SK-N-SH (cell line): ENCODE measurements around the gene TMEM232. TPM values are rescaled to one million over a fixed set of nuclear protein-coding genes. Genes with fewer than 3 reads are reported as not detected.

ENCODE experiments used
- CTCF ChIA-PET: fragments of 300-600, 350-600 bp; formaldehyde crosslinking; extraction: SDS; loops from one replicate; lab custom pipeline; 2021; lab: Yijun Ruan, JAX
- POLR2A ChIA-PET: fragments of 350-600 bp; sonication (Branson Sonifier 250); formaldehyde crosslinking; extraction: SDS; loops from one replicate; lab custom pipeline; 2020; ENCODE audit warnings: antibody characterized with exemption, inconsistent platforms; lab: Yijun Ruan, JAX
- DNase-seq: peaks from one replicate; pipeline ENCODE4 v3.0.0; 2012
- H2AFZ ChIP-seq: fragments of 200-600 bp; sonication (generic); 2 replicates; pipeline ENCODE4 v1.8.1; 2016; ENCODE audit warnings: antibody characterized with exemption, mild to moderate bottlenecking, low read depth
- H3F3A ChIP-seq: fragments of 200-600 bp; sonication (generic); replicated peaks from 2 replicates; pipeline ENCODE3; 2016; ENCODE audit warnings: antibody characterized with exemption, mild to moderate bottlenecking; ENCODE audit not compliant: insufficient read depth
- H3K27ac ChIP-seq, 2 experiments: fragments of 200-500 bp in 1 of 2; fragments of 200-600 bp in 1 of 2; sonication (Bioruptor generic) in 1 of 2; sonication (generic), shearing (Covaris generic) in 1 of 2; 2 replicates each; pipeline versions ENCODE4 v1.5.1 to v1.6.1; 2014 to 2016; ENCODE audit warnings: low read depth in 2 of 2, inconsistent platforms in 1 of 2, low read length in 1 of 2, mild to moderate bottlenecking in 1 of 2, mixed read lengths in 1 of 2
- H3K27me3 ChIP-seq: fragments of 200-600 bp; sonication (generic), shearing (Covaris generic); 2 replicates; pipeline ENCODE4 v1.6.1; 2016; ENCODE audit warnings: mixed run types; ENCODE audit not compliant: insufficient read depth
- H3K36me3 ChIP-seq, 2 experiments: fragments of 200-500 bp in 1 of 2; fragments of 200-600 bp in 1 of 2; sonication (Bioruptor generic) in 1 of 2; sonication (generic) in 1 of 2; replicated peaks in 1 of 2; 2 replicates each; pipeline versions ENCODE3 to v1.5.1; 2014 to 2016; ENCODE audit warnings: low read length in 1 of 2, mild to moderate bottlenecking in 1 of 2; ENCODE audit not compliant: insufficient read depth in 2 of 2, control insufficient read depth in 1 of 2
- H3K4me1 ChIP-seq, 2 experiments: fragments of 200-500 bp in 1 of 2; fragments of 200-600 bp in 1 of 2; sonication (Bioruptor generic) in 1 of 2; sonication (generic), shearing (Covaris generic) in 1 of 2; 2 replicates each; pipeline versions ENCODE4 v1.5.1 to v1.6.1; 2014 to 2016; ENCODE audit warnings: low read depth in 1 of 2, low read length in 1 of 2, mixed run types in 1 of 2; ENCODE audit not compliant: insufficient read depth in 2 of 2, control insufficient read depth in 1 of 2
- H3K4me2 ChIP-seq: fragments of 200-600 bp; sonication (generic), shearing (Covaris generic); 2 replicates; pipeline ENCODE4 v1.6.1; 2017; ENCODE audit warnings: mixed run types
- H3K4me3 ChIP-seq, 2 experiments: fragments of 200-500 bp in 1 of 2; fragments of 200-600 bp in 1 of 2; sonication (Bioruptor generic) in 1 of 2; sonication (generic), shearing (Covaris generic) in 1 of 2; 2 replicates each; pipeline versions ENCODE4 v1.5.1 to v1.8.1; 2014 to 2016; ENCODE audit warnings: low read depth in 2 of 2, inconsistent platforms in 1 of 2, low read length in 1 of 2, mild to moderate bottlenecking in 1 of 2, mixed read lengths in 1 of 2, moderate library complexity in 1 of 2
- H3K79me2 ChIP-seq: fragments of 200-600 bp; sonication (generic); 2 replicates; pipeline ENCODE4 v1.8.1; 2017; ENCODE audit warnings: mild to moderate bottlenecking; ENCODE audit not compliant: insufficient read depth
- H3K9ac ChIP-seq: fragments of 200-600 bp; sonication (generic); 2 replicates; pipeline ENCODE4 v1.6.1; 2017; ENCODE audit warnings: mixed run types
- H3K9me2 ChIP-seq: fragments of 200-600 bp; sonication (generic); 2 replicates; pipeline ENCODE4 v1.6.1; 2017; ENCODE audit warnings: mixed run types
- H3K9me3 ChIP-seq: fragments of 200-600 bp; sonication (generic); 2 replicates; pipeline ENCODE4 v1.6.1; 2017; ENCODE audit warnings: mixed run types, mild to moderate bottlenecking, moderate library complexity
- H4K20me1 ChIP-seq: fragments of 200-600 bp; sonication (generic); 2 replicates; pipeline ENCODE4 v1.6.1; 2017; ENCODE audit warnings: mild to moderate bottlenecking, mixed run types; ENCODE audit not compliant: insufficient read depth
- EZH2phosphoT487 ChIP-seq: fragments of 200-600 bp; sonication (generic); IDR thresholded peaks from 2 replicates; pipeline ENCODE4 v1.6.1; 2017; ENCODE audit warnings: low read depth, mixed run types, mild to moderate bottlenecking, antibody characterized with exemption, moderate library complexity, borderline replicate concordance
- FOXJ3 ChIP-seq: sonication (generic); formaldehyde crosslinking; IDR thresholded peaks from 2 replicates; pipeline ENCODE4 v1.5.1; 2020; ENCODE audit warnings: mild to moderate bottlenecking, missing genetic modification reagents
- FOXM1 ChIP-seq: IDR thresholded peaks from 2 replicates; pipeline ENCODE4 v1.4.0; 2012; ENCODE audit warnings: low read depth, mild to moderate bottlenecking
- NRF1 ChIP-seq: IDR thresholded peaks from 2 replicates; pipeline ENCODE4 v1.6.1; 2012; ENCODE audit warnings: low read depth, mild to moderate bottlenecking, low read length
- RCOR1 ChIP-seq: fragments of 150-350 bp; IDR thresholded peaks from 2 replicates; pipeline ENCODE4 v1.6.1; 2017; ENCODE audit warnings: antibody characterized with exemption, low read length
- RFX5 ChIP-seq: IDR thresholded peaks from 2 replicates; pipeline ENCODE4 v1.6.1; 2012; ENCODE audit warnings: mild to moderate bottlenecking, improper control_type of control experiment, low read length
- RXRA ChIP-seq: IDR thresholded peaks from 2 replicates; pipeline ENCODE4 v1.4.0; 2012; ENCODE audit warnings: low read depth, mild to moderate bottlenecking, borderline replicate concordance
- SMC3 ChIP-seq: IDR thresholded peaks from 2 replicates; pipeline ENCODE4 v1.6.1; 2012; ENCODE audit warnings: low read depth, low read length, improper control_type of control experiment
- TAF1 ChIP-seq: IDR thresholded peaks from 2 replicates; pipeline ENCODE4 v1.6.1; 2012; ENCODE audit warnings: low read depth, mild to moderate bottlenecking, low read length, moderate library complexity, borderline replicate concordance
- TEAD4 ChIP-seq: IDR thresholded peaks from 2 replicates; pipeline ENCODE4 v1.4.0; 2012; ENCODE audit warnings: mild to moderate bottlenecking, borderline replicate concordance; ENCODE audit not compliant: insufficient read depth
- WGBS: methylation state at CpG from one replicate; pipeline ENCODE4 v1.1.6; 2017; ENCODE audit warnings: low lambda C conversion rate; 5-methylcytosine and 5-hydroxymethylcytosine counted together
- polyA plus RNA-seq, 3 experiments: library from polyadenylated mRNA; depleted of rRNA; stranded (reverse); fragments of >200 nt; gene quantifications; 2 replicates each; pipeline ENCODE4 v1.2.3, GENCODE V29; 2012
- TF ChIP-seq, protein P1 (sequence below): IDR thresholded peaks from 2 replicates; pipeline ENCODE4 v1.6.1; 2012; ENCODE audit warnings: mild to moderate bottlenecking, low read depth, low read length, moderate library complexity
- TF ChIP-seq, protein P2 (sequence below): IDR thresholded peaks from 2 replicates; pipeline ENCODE4 v1.4.0; 2012; ENCODE audit warnings: low read depth, borderline replicate concordance
- TF ChIP-seq, protein P3 (sequence below): IDR thresholded peaks from 2 replicates; pipeline ENCODE4; 2012
- TF ChIP-seq, protein P4 (sequence below): fragments of 150-350 bp; IDR thresholded peaks from 2 replicates; pipeline ENCODE4 v1.6.1; 2016; ENCODE audit warnings: mild to moderate bottlenecking, low read depth, low read length
- TF ChIP-seq, protein P5 (sequence below): fragments of 150-350 bp; IDR thresholded peaks from 2 replicates; pipeline ENCODE4 v1.6.1; 2017; ENCODE audit warnings: antibody characterized with exemption, low read length, low read depth, borderline replicate concordance
- TF ChIP-seq, protein P6 (sequence below): IDR thresholded peaks from 2 replicates; pipeline ENCODE4 v1.4.0; 2012; ENCODE audit warnings: low read depth, borderline replicate concordance
- TF ChIP-seq, protein P7 (sequence below): fragments of 200-600 bp; sonication (generic); IDR thresholded peaks from 2 replicates; pipeline ENCODE4 v1.6.1; 2017; ENCODE audit warnings: antibody characterized with exemption, mild to moderate bottlenecking, moderate library complexity

TMEM232 gene
- polyA plus RNA-seq, 1 of the 3 experiments (the other 2 are of a cell fraction): 0.66 TPM

DNA sequence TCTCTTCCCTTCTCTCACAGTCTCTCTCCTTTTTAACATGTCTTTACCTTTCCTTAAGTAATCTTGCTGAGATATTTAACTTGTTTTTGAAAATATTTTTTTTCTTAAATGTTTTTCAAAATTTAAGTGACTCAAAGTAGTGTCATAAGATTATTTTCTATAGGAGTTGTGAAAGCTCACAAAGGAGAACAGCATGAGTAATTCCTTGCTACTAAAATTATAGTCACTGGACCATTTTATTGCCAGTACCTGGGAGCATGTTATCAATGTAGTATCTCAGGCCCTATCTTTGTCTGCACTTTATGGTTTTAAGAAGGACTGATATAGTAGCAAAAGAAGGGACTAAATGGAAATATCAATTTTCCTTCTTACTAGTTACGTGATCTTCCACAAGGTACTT lies 181.9 kb downstream of the TMEM232 start (continued):
- TF ChIP-seq, protein P1, sequence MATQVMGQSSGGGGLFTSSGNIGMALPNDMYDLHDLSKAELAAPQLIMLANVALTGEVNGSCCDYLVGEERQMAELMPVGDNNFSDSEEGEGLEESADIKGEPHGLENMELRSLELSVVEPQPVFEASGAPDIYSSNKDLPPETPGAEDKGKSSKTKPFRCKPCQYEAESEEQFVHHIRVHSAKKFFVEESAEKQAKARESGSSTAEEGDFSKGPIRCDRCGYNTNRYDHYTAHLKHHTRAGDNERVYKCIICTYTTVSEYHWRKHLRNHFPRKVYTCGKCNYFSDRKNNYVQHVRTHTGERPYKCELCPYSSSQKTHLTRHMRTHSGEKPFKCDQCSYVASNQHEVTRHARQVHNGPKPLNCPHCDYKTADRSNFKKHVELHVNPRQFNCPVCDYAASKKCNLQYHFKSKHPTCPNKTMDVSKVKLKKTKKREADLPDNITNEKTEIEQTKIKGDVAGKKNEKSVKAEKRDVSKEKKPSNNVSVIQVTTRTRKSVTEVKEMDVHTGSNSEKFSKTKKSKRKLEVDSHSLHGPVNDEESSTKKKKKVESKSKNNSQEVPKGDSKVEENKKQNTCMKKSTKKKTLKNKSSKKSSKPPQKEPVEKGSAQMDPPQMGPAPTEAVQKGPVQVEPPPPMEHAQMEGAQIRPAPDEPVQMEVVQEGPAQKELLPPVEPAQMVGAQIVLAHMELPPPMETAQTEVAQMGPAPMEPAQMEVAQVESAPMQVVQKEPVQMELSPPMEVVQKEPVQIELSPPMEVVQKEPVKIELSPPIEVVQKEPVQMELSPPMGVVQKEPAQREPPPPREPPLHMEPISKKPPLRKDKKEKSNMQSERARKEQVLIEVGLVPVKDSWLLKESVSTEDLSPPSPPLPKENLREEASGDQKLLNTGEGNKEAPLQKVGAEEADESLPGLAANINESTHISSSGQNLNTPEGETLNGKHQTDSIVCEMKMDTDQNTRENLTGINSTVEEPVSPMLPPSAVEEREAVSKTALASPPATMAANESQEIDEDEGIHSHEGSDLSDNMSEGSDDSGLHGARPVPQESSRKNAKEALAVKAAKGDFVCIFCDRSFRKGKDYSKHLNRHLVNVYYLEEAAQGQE: no peak
- TF ChIP-seq, protein P2, sequence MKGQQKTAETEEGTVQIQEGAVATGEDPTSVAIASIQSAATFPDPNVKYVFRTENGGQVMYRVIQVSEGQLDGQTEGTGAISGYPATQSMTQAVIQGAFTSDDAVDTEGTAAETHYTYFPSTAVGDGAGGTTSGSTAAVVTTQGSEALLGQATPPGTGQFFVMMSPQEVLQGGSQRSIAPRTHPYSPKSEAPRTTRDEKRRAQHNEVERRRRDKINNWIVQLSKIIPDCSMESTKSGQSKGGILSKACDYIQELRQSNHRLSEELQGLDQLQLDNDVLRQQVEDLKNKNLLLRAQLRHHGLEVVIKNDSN: no peak
- TF ChIP-seq, protein P3, sequence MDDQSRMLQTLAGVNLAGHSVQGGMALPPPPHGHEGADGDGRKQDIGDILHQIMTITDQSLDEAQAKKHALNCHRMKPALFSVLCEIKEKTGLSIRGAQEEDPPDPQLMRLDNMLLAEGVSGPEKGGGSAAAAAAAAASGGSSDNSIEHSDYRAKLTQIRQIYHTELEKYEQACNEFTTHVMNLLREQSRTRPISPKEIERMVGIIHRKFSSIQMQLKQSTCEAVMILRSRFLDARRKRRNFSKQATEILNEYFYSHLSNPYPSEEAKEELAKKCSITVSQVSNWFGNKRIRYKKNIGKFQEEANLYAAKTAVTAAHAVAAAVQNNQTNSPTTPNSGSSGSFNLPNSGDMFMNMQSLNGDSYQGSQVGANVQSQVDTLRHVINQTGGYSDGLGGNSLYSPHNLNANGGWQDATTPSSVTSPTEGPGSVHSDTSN: no peak
- TF ChIP-seq, protein P4, sequence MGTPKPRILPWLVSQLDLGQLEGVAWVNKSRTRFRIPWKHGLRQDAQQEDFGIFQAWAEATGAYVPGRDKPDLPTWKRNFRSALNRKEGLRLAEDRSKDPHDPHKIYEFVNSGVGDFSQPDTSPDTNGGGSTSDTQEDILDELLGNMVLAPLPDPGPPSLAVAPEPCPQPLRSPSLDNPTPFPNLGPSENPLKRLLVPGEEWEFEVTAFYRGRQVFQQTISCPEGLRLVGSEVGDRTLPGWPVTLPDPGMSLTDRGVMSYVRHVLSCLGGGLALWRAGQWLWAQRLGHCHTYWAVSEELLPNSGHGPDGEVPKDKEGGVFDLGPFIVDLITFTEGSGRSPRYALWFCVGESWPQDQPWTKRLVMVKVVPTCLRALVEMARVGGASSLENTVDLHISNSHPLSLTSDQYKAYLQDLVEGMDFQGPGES: no peak
- TF ChIP-seq RFX5 (no peak), FOXM1 (no peak), RXRA (no peak), RCOR1 (no peak), FOXJ3 (CRISPR knock-in tag) (no peak)

DNA sequence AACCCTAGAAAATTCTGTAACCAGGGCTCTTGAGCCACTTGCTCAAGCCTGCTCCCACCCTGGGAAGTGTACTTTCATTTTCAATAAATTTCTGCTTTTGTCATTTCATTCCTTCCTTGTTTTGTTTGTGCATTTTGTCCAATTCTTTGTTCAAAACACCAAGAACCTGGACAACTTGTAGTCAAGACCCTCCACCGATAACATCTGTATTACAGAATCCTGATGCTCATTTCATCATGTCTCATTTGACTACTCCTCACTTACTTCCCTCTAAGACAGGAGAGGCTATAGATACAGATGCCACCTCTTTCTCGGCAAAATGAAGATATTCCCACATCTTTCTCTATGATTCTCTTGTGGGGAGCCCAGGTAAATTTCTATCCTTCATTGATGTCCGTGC lies 183.5 kb downstream of the TMEM232 start:
- CTCF ChIA-PET: no interaction called here
- Histone ChIP-seq H3K79me2 (no peaks in the 10 kb centered on the region), H3K9me2 (no peaks in the 10 kb centered on the region), H3K27ac (no peak overlapping the region), H3K4me2 (0 out of 2 replicates have a peak overlapping the region, but pooled peaks have one; percentile 22), H3K27me3 (no peaks in the 10 kb centered on the region), H2AFZ (no peak overlapping the region), H3K9ac (no peak overlapping the region), H3K4me3 (no peak overlapping the region), H4K20me1 (no peaks in the 10 kb centered on the region), H3K36me3 (no peaks in the 10 kb centered on the region), H3F3A (no peaks in the 10 kb centered on the region), H3K4me1 (no peaks in the 10 kb centered on the region), H3K9me3 (no peaks in the 10 kb centered on the region)
- POLR2A ChIA-PET: no interaction called here
- 70% methylated on average over 3 of the region's 3 CpGs for WGBS
- DNase-seq: no peak
- TF ChIP-seq NRF1 (no peak), TEAD4 (no peak), TAF1 (no peak), EZH2phosphoT487 (no peak), SMC3 (no peak)
- TF ChIP-seq, protein P5, sequence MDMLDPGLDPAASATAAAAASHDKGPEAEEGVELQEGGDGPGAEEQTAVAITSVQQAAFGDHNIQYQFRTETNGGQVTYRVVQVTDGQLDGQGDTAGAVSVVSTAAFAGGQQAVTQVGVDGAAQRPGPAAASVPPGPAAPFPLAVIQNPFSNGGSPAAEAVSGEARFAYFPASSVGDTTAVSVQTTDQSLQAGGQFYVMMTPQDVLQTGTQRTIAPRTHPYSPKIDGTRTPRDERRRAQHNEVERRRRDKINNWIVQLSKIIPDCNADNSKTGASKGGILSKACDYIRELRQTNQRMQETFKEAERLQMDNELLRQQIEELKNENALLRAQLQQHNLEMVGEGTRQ: no peak
- TF ChIP-seq, protein P3: no peak
- TF ChIP-seq, protein P6, sequence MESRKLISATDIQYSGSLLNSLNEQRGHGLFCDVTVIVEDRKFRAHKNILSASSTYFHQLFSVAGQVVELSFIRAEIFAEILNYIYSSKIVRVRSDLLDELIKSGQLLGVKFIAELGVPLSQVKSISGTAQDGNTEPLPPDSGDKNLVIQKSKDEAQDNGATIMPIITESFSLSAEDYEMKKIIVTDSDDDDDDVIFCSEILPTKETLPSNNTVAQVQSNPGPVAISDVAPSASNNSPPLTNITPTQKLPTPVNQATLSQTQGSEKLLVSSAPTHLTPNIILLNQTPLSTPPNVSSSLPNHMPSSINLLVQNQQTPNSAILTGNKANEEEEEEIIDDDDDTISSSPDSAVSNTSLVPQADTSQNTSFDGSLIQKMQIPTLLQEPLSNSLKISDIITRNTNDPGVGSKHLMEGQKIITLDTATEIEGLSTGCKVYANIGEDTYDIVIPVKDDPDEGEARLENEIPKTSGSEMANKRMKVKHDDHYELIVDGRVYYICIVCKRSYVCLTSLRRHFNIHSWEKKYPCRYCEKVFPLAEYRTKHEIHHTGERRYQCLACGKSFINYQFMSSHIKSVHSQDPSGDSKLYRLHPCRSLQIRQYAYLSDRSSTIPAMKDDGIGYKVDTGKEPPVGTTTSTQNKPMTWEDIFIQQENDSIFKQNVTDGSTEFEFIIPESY: no peak
- TF ChIP-seq, protein P7, sequence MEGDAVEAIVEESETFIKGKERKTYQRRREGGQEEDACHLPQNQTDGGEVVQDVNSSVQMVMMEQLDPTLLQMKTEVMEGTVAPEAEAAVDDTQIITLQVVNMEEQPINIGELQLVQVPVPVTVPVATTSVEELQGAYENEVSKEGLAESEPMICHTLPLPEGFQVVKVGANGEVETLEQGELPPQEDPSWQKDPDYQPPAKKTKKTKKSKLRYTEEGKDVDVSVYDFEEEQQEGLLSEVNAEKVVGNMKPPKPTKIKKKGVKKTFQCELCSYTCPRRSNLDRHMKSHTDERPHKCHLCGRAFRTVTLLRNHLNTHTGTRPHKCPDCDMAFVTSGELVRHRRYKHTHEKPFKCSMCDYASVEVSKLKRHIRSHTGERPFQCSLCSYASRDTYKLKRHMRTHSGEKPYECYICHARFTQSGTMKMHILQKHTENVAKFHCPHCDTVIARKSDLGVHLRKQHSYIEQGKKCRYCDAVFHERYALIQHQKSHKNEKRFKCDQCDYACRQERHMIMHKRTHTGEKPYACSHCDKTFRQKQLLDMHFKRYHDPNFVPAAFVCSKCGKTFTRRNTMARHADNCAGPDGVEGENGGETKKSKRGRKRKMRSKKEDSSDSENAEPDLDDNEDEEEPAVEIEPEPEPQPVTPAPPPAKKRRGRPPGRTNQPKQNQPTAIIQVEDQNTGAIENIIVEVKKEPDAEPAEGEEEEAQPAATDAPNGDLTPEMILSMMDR: no peak
